Activated CD4-positive, alpha-beta T cell treated with anti-CD3 and anti-CD28 coated beads, Interleukin-2, amount 50 U/mL, for 48 hours (primary cell): Measurements from ENCODE around the gene RNASE4.

ENCODE experiments used
- DNase-seq, 2 experiments: peaks; one replicate each; pipeline ENCODE4 v3.0.0-alpha.2; 2020

Gene RNASE4

GRCh38 chr14:20676072-20676471, 8.3 kb upstream of the RNASE4 start:
- no peak for DNase-seq

- DNase-seq = no peak
These were observed 4.5 kb upstream of the RNASE4 start for GRCh38 chr14:20679907-20680306.

GRCh38 chr14:20680363-20680762, 4.0 kb upstream of the RNASE4 start:
- DNase-seq = no peak

- DNase-seq = no peak
These were observed 3.5 kb upstream of the RNASE4 start for GRCh38 chr14:20680843-20681347.

- peak; percentile 89 to 92 for DNase-seq
These were observed 2.8 kb upstream of the RNASE4 start for GRCh38 chr14:20681348-20682126.

GRCh38 chr14:20682127-20682434, 2.3 kb upstream of the RNASE4 start:
- no peak for DNase-seq

GRCh38 chr14:20682435-20683124, 1.8 kb upstream of the RNASE4 start:
- DNase-seq = peak; percentile 77 to 85

- DNase-seq = peak; percentile 90 to 92
These were observed 1.1 kb upstream of the RNASE4 start for GRCh38 chr14:20683125-20683890.

- no peak for DNase-seq
These were observed 499 bp downstream of the RNASE4 start for GRCh38 chr14:20684662-20685456.

GRCh38 chr14:20686386-20687143, 2.2 kb downstream of the RNASE4 start:
- DNase-seq = no peak

- no peak for DNase-seq
These were observed 3.2 kb downstream of the RNASE4 start for GRCh38 chr14:20687362-20688166.

GRCh38 chr14:20688167-20688839, 3.9 kb downstream of the RNASE4 start, which contains the start of gene ANG:
TSS of gene ANG (plus strand) at chr14:20688764. CDS start at chr14:20693565, 4,801 bp downstream.
- DNase-seq = no peak

GRCh38 chr14:20690848-20691640, 6.7 kb downstream of the RNASE4 start:
- peak; percentile 17 to 35 for DNase-seq

GRCh38 chr14:20692116-20692751, 7.9 kb downstream of the RNASE4 start:
- DNase-seq = no peak

- no peak for DNase-seq
These were observed 12.4 kb downstream of the RNASE4 start for GRCh38 chr14:20696764-20697163.

GRCh38 chr14:20697273-20698017, 13.1 kb downstream of the RNASE4 start:
- peak; percentile 63 to 74 for DNase-seq

- DNase-seq = no peak
These were observed 13.6 kb downstream of the RNASE4 start for GRCh38 chr14:20698018-20698329.

- no peak for DNase-seq
These were observed 14.6 kb downstream of the RNASE4 start for GRCh38 chr14:20698934-20699333.
